GM23338 (cell line): ENCODE data around the gene VGLL4. TPM values are rescaled to one million over a fixed set of nuclear protein-coding genes. Genes with fewer than 3 reads are reported as not detected.

Experiments
- ATAC-seq: fragments of 200-7000 bp; cut with Tn5 transposase; 3 replicates; pipeline ENCODE4 v1.9.1; 2020
- DNase-seq: peaks from one replicate; pipeline ENCODE4 v3.0.0-alpha.2; 2015; ENCODE audit warnings: low spot score
- H2AFZ ChIP-seq: fragments of 200-600 bp; sonication (generic); 2 replicates; pipeline ENCODE4 v1.8.0; 2016; ENCODE audit warnings: antibody characterized with exemption, mild to moderate bottlenecking, moderate library complexity
- H3F3A ChIP-seq: fragments of 200-600 bp; sonication (generic); replicated peaks from 2 replicates; pipeline ENCODE4 v1.8.0; 2017; ENCODE audit warnings: antibody characterized with exemption, mixed run types, low read depth
- H3K27ac ChIP-seq: fragments of 200-600 bp; sonication (generic); 2 replicates; pipeline ENCODE4 v1.6.1; 2016; ENCODE audit warnings: low read depth
- H3K27me3 ChIP-seq: fragments of 200-600 bp; sonication (generic); 2 replicates; pipeline ENCODE4 v1.8.0; 2016; ENCODE audit warnings: mild to moderate bottlenecking, mixed run types, moderate library complexity; ENCODE audit not compliant: insufficient read depth
- H3K36me3 ChIP-seq: fragments of 200-600 bp; sonication (generic); 2 replicates; pipeline ENCODE4 v1.8.0; 2016; ENCODE audit warnings: mild to moderate bottlenecking; ENCODE audit not compliant: insufficient read depth
- H3K4me1 ChIP-seq: fragments of 200-600 bp; sonication (generic); 2 replicates; pipeline ENCODE4 v1.8.0; 2016; ENCODE audit warnings: mild to moderate bottlenecking, moderate library complexity; ENCODE audit not compliant: insufficient read depth
- H3K4me2 ChIP-seq: fragments of 200-600 bp; sonication (generic); 2 replicates; pipeline ENCODE4 v1.7.1; 2017; ENCODE audit warnings: mixed run types
- H3K4me3 ChIP-seq: fragments of 200-600 bp; sonication (generic); 2 replicates; pipeline ENCODE4 v1.6.1; 2016; ENCODE audit warnings: mixed run types
- H3K79me2 ChIP-seq: fragments of 200-600 bp; sonication (generic); replicated peaks from 2 replicates; pipeline ENCODE4 v1.8.0; 2017; ENCODE audit warnings: mild to moderate bottlenecking; ENCODE audit not compliant: insufficient read depth
- H3K9me2 ChIP-seq: fragments of 200-600 bp; sonication (generic); 2 replicates; pipeline ENCODE4 v1.8.0; 2017; ENCODE audit not compliant: insufficient read depth
- H4K20me1 ChIP-seq: fragments of 200-600 bp; sonication (generic); replicated peaks from 2 replicates; pipeline ENCODE4 v1.8.0; 2017; ENCODE audit warnings: mild to moderate bottlenecking; ENCODE audit not compliant: insufficient read depth
- H3K27ac Mint-ChIP-seq: 2 replicates; pipeline ENCODE4 v1.8.0; 2020; ENCODE audit warnings: inconsistent platforms, mild to moderate bottlenecking, moderate library complexity, mixed read lengths
- H3K27me3 Mint-ChIP-seq: 3 replicates; pipeline ENCODE4 v1.8.0; 2022; ENCODE audit warnings: low read depth, mild to moderate bottlenecking, moderate library complexity, mixed read lengths, inconsistent platforms; ENCODE audit not compliant: insufficient read depth, poor library complexity
- H3K36me3 Mint-ChIP-seq: 3 replicates; pipeline ENCODE4 v1.8.0; 2021; ENCODE audit warnings: low read depth, mild to moderate bottlenecking, inconsistent platforms, moderate library complexity, mixed read lengths
- H3K4me1 Mint-ChIP-seq: 3 replicates; pipeline ENCODE4 v1.8.0; 2020; ENCODE audit warnings: mild to moderate bottlenecking, inconsistent platforms, mixed read lengths
- H3K4me3 Mint-ChIP-seq: 3 replicates; pipeline ENCODE4 v1.8.0; 2021; ENCODE audit warnings: moderate library complexity, mild to moderate bottlenecking, inconsistent platforms, mixed read lengths
- H3K9me3 Mint-ChIP-seq: 3 replicates; pipeline ENCODE4 v1.8.0; 2020; ENCODE audit warnings: moderate library complexity, mild to moderate bottlenecking, inconsistent platforms, mixed read lengths
- CREB1 ChIP-seq: fragments of 250-450 bp; sonication (Bioruptor Pico); IDR thresholded peaks from 2 replicates; pipeline ENCODE4 v1.5.0; 2020; ENCODE audit warnings: low read depth, mild to moderate bottlenecking, moderate library complexity
- ETS1 ChIP-seq: IDR thresholded peaks from 2 replicates; pipeline ENCODE4 v1.6.1; 2016; ENCODE audit warnings: antibody characterized with exemption
- EZH2 ChIP-seq: fragments of 200-600 bp; sonication (generic); IDR thresholded peaks from one replicate; pipeline ENCODE4 v1.8.0; 2017; ENCODE audit warnings: antibody characterized with exemption, mild to moderate bottlenecking, low read depth; ENCODE audit not compliant: unreplicated experiment
- JUNB ChIP-seq: IDR thresholded peaks from one replicate; pipeline ENCODE4 v1.6.1; 2016; ENCODE audit warnings: antibody characterized with exemption; ENCODE audit not compliant: unreplicated experiment
- POLR2AphosphoS5 ChIP-seq: IDR thresholded peaks from 2 replicates; pipeline ENCODE4 v1.6.1; 2016; ENCODE audit warnings: antibody characterized with exemption, low read depth
- REST ChIP-seq: IDR thresholded peaks from one replicate; pipeline ENCODE4 v1.6.1; 2018; ENCODE audit warnings: antibody characterized with exemption; ENCODE audit not compliant: unreplicated experiment
- ZNF114 ChIP-seq: fragments of 250-450 bp; sonication (Bioruptor Pico); IDR thresholded peaks from 2 replicates; pipeline ENCODE4 v1.5.0; 2020; ENCODE audit warnings: mild to moderate bottlenecking, moderate library complexity
- ZNF462 ChIP-seq: fragments of 250-450 bp; sonication (Bioruptor Pico); IDR thresholded peaks from 2 replicates; pipeline ENCODE4 v1.5.0; 2020; ENCODE audit warnings: mild to moderate bottlenecking, moderate library complexity
- polyA plus RNA-seq: library from polyadenylated mRNA; unstranded; fragments of >200 nt; fragmentation: Nextera tagmentation; extraction: Ambion mirVana; gene quantifications from 2 replicates; pipeline ENCODE4 v1.2.1, GENCODE V29; 2016
- total RNA-seq: library from RNA; depleted of rRNA; stranded (reverse); fragments of >200 nt; shearing (Covaris generic); gene quantifications from 2 replicates; pipeline ENCODE4 v1.2.3, GENCODE V29; 2014

VGLL4 gene
- total and polyA plus RNA-seq, 2 experiments from 2014 or later: 20.8 to 45.9 TPM

- Histone ChIP-seq H4K20me1 (peaks cover 12% of the 10 kb centered on the region; the same call in 1 of the 2 replicates), H3K27ac (no peak overlapping the region), H3K9me2 (no peaks in the 10 kb centered on the region), H3K27me3 (no peaks in the 10 kb centered on the region), H3F3A (no peaks in the 10 kb centered on the region), H3K4me3 (no peak overlapping the region), H3K36me3 (no peaks in the 10 kb centered on the region), H2AFZ (no peak overlapping the region), H3K4me2 (no peak overlapping the region), H3K79me2 (peaks cover 11% of the 10 kb centered on the region; the same call in 1 of the 2 replicates), H3K4me1 (no peaks in the 10 kb centered on the region)
- no peak for DNase-seq
- H3K27ac Mint-ChIP-seq: no peak overlapping the region
- H3K4me1 Mint-ChIP-seq: peaks cover 2% of the 10 kb centered on the region; the same call in 1 of the 3 replicates
- no peaks in the 10 kb centered on the region; the same call in 2 of the 3 replicates for H3K9me3 Mint-ChIP-seq
- H3K27me3 Mint-ChIP-seq: no peaks in the 10 kb centered on the region
- TF ChIP-seq ETS1: no peak
- TF ChIP-seq ZNF114 (CRISPR knock-in tag): no peak
- TF ChIP-seq CREB1: no peak
- TF ChIP-seq EZH2: no peak
- no peak for TF ChIP-seq JUNB
- no peak for TF ChIP-seq ZNF462 (CRISPR knock-in tag)
- TF ChIP-seq REST: no peak
- no peak for TF ChIP-seq POLR2AphosphoS5
- H3K4me3 Mint-ChIP-seq: no peak overlapping the region
- ATAC-seq: no peak
- peaks cover 29% of the 10 kb centered on the region for H3K36me3 Mint-ChIP-seq
Observed at GRCh38 chr3:11553436-11554235, 90.1 kb downstream of the VGLL4 start.
